ENCODE data around the gene RAB24. TPM values are rescaled to one million over a fixed set of nuclear protein-coding genes. Genes with fewer than 3 reads are reported as not detected.
"Not testable (repeated sequence)": the region's sequence is repeated elsewhere in the genome, so short reads cannot be mapped to it uniquely, and the experiment has no call there.

The RAB24 gene
- total and polyA plus RNA-seq, 7 experiments from 2014 or later, result 14.9 to 47.5 (median 23.7) TPM

DNA sequence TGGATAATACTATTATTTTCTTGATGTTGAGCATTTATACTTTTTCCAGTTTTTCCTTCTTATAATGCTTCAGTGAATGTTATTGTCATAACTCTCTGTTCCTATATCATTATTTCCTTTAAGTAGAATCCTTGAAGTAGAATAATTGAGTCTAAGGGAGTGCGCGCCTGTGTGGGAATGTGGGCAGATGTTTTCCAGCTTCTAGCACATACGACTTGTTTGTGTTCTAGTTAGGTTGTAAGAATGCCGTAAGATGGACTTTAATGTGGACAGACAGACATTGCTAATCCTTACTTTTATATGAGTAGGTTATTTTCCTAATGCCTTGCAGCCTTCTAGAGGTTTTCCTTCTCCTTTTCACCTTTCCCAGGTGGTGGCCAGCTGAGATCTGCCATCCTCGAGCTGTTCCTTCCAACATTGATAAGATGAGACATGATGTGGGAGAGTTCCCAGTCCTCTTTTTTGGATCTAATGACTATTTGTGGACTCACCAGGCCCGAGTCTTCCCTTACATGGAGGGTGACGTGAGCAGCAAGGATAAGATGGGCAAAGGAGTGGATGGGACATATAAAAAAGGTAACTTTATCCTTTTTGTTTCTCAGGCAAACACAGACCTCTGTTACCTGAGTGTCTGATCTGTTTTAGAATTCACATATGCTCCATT, 34.2 kb downstream of the RAB24 start:
- Mint-ChIP-seq H3K4me1 (peaks cover 0 to 3% (median 0%) of the 10 kb centered on the region in 7 donors), H3K36me3 (peaks cover 8 to 63% (median 23%) of the 10 kb centered on the region in 5 donors), H3K27ac (peak overlapping the region in 2 of 9 donors; percentile 27 to 52), H3K27me3 (no peaks in the 10 kb centered on the region), H3K4me3 (no peak overlapping the region), H3K9me3 (no peaks in the 10 kb centered on the region)
- no peaks in the 10 kb centered on the region for H3K9me3 ChIP-seq (ENCODE audit: control insufficient read depth in 2 of 3, low read length in 3 of 3)
- no peak overlapping the region for H3K27ac ChIP-seq (ENCODE audit: low read depth, low read length)
- intact Hi-C loops (cut with micrococcal nuclease), result no loop called here
- POLR2A ChIA-PET, result no interaction called here
- H3K36me3 ChIP-seq (ENCODE audit: control insufficient read depth in 2 of 3, insufficient read depth in 3 of 3, low read length in 3 of 3), result peaks cover 16 to 90% (median 31%) of the 10 kb centered on the region in 3 experiments
- no peaks in the 10 kb centered on the region for H3K27me3 ChIP-seq (ENCODE audit: control insufficient read depth in 2 of 2, insufficient read depth in 2 of 2, low read length in 2 of 2)
- ATAC-seq (no peak), DNase-seq (no peak)
- H3K4me1 ChIP-seq (ENCODE audit: control insufficient read depth in 2 of 2, insufficient read depth in 2 of 2, low read length in 2 of 2), result no peaks in the 10 kb centered on the region
- CTCF ChIA-PET, result interaction anchor here (0.7 kb wide), 1 partner anchor 851 kb away, joined by 4 read pairs; no protein-coding TSS in a partner anchor
- no peak overlapping the region for H3K4me3 ChIP-seq (ENCODE audit: low read length)

DNA sequence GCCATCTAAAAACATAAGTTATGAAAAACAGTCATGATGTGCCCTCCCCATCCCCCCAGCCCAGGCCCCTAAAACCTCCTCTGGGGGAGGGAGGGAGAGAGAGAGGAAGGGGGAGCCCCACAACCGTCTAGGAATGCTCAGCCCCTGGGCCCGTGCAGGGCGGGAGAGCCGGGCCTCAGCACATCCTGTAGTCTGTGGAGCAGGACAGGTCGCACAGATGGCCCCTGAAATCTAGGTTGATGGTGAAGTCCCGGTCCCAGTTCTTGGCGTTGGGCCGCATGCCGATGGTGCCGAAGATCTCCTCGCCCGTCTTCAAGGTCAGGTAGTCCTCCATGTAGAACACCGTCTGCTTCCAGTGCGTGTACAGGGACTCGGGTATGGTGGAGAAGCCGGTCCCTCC, 38.1 kb downstream of the RAB24 start:
- intact Hi-C loops (cut with micrococcal nuclease), result no loop called here
- Histone ChIP-seq H3K27me3 (ENCODE audit: control insufficient read depth in 2 of 2, insufficient read depth in 2 of 2, low read length in 2 of 2) (no peaks in the 10 kb centered on the region), H3K27ac (ENCODE audit: low read depth, low read length) (no peak overlapping the region), H3K4me3 (ENCODE audit: low read length) (no peak overlapping the region), H3K9me3 (ENCODE audit: control insufficient read depth in 2 of 3, low read length in 3 of 3) (no peaks in the 10 kb centered on the region), H3K4me1 (ENCODE audit: control insufficient read depth in 2 of 2, insufficient read depth in 2 of 2, low read length in 2 of 2) (no peaks in the 10 kb centered on the region), H3K36me3 (ENCODE audit: control insufficient read depth in 2 of 3, insufficient read depth in 3 of 3, low read length in 3 of 3) (peaks cover 23 to 82% (median 28%) of the 10 kb centered on the region in 3 experiments)
- Mint-ChIP-seq H3K27ac (no peak overlapping the region), H3K4me3 (no peak overlapping the region), H3K27me3 (no peaks in the 10 kb centered on the region), H3K9me3 (no peaks in the 10 kb centered on the region), H3K4me1 (peaks cover 0 to 10% (median 0%) of the 10 kb centered on the region in 7 donors), H3K36me3 (peaks cover 5 to 57% (median 20%) of the 10 kb centered on the region in 5 donors)
- POLR2A ChIA-PET, result no interaction called here
- ATAC-seq (no peak), DNase-seq (no peak)
- CTCF ChIA-PET, result interaction anchor here (0.6 kb wide), 1 partner anchor 14 kb away, joined by 4 read pairs; no protein-coding TSS in a partner anchor

GRCh38 chr5:177264178-177264577, 39.3 kb downstream of the RAB24 start:
- H3K27ac Mint-ChIP-seq, result peak overlapping the region in 2 of 9 donors; percentile 33 to 36
- H3K4me3 ChIP-seq (ENCODE audit: low read length), result no peak overlapping the region
- POLR2A ChIA-PET, result interaction anchor here (0.8 kb wide), 1 partner anchor 11 kb away, joined by 6 read pairs; no protein-coding TSS in a partner anchor
- ATAC-seq (no peak), DNase-seq (no peak)
- H3K36me3 Mint-ChIP-seq, result peaks cover under 1 to 55% (median 25%) of the 10 kb centered on the region in 5 donors
- H3K9me3 ChIP-seq (ENCODE audit: control insufficient read depth in 2 of 3, low read length in 3 of 3), result no peaks in the 10 kb centered on the region
- intact Hi-C loops (cut with micrococcal nuclease), result loop anchor here in 1 of 2 donors (5.0 kb wide), 1 partner anchor 152 kb away; no protein-coding TSS in a partner anchor
- H3K4me3 Mint-ChIP-seq, result no peak overlapping the region
- CTCF ChIA-PET, result interaction anchor here (0.6 to 2.2 kb wide), 3 partner anchors 12 to 348 kb away, joined by 3 to 9 read pairs (median 5); no protein-coding TSS in a partner anchor
- H3K27me3 ChIP-seq (ENCODE audit: control insufficient read depth in 2 of 2, insufficient read depth in 2 of 2, low read length in 2 of 2), result no peaks in the 10 kb centered on the region
- no peaks in the 10 kb centered on the region for H3K4me1 ChIP-seq (ENCODE audit: control insufficient read depth in 2 of 2, insufficient read depth in 2 of 2, low read length in 2 of 2)
- peaks cover 0 to 10% (median 0%) of the 10 kb centered on the region in 7 donors for H3K4me1 Mint-ChIP-seq
- no peak overlapping the region for H3K27ac ChIP-seq (ENCODE audit: low read depth, low read length)
- H3K27me3 Mint-ChIP-seq, result no peaks in the 10 kb centered on the region
- H3K9me3 Mint-ChIP-seq, result no peaks in the 10 kb centered on the region
- H3K36me3 ChIP-seq (ENCODE audit: control insufficient read depth in 2 of 3, insufficient read depth in 3 of 3, low read length in 3 of 3), result peaks cover 15 to 82% (median 24%) of the 10 kb centered on the region in 3 experiments

DNA sequence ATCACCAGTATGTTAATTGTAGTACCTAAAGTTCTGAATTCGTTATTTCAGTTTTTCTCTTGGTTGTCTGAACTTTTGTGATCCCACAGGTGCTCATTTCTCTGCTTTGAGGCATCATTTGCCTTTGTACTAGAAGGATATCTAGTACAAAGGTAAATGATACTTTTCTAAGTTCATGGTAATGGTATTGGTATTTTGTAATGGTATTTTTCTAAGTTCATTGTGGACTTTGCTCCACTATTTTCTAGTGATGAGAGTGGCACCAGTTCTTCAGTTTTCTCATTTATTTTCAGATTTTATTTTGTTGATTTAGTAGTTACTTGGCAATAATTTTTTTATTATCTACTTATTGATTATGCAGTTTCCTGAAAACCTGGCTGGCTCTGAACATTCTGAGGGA, 42.0 kb downstream of the RAB24 start:
- intact Hi-C loops (cut with micrococcal nuclease), result loop anchor here in 1 of 2 donors (5.0 kb wide), 1 partner anchor 149 kb away; no protein-coding TSS in a partner anchor
- Histone ChIP-seq H3K9me3 (ENCODE audit: control insufficient read depth in 2 of 3, low read length in 3 of 3) (no peaks in the 10 kb centered on the region), H3K4me3 (ENCODE audit: low read length) (no peak overlapping the region), H3K4me1 (ENCODE audit: control insufficient read depth in 2 of 2, insufficient read depth in 2 of 2, low read length in 2 of 2) (no peaks in the 10 kb centered on the region), H3K27me3 (ENCODE audit: control insufficient read depth in 2 of 2, insufficient read depth in 2 of 2, low read length in 2 of 2) (no peaks in the 10 kb centered on the region), H3K27ac (ENCODE audit: low read depth, low read length) (no peak overlapping the region), H3K36me3 (ENCODE audit: control insufficient read depth in 2 of 3, insufficient read depth in 3 of 3, low read length in 3 of 3) (peaks cover 15 to 85% (median 21%) of the 10 kb centered on the region in 3 experiments)
- ChIA-PET POLR2A (no interaction called here), CTCF (no interaction called here)
- no peaks in the 10 kb centered on the region for H3K27me3 Mint-ChIP-seq
- H3K4me3 Mint-ChIP-seq, result no peak overlapping the region
- H3K27ac Mint-ChIP-seq, result peak overlapping the region in 3 of 9 donors; percentile 30 to 51 (median 43)
- H3K9me3 Mint-ChIP-seq, result no peaks in the 10 kb centered on the region
- peaks cover 3 to 55% (median 21%) of the 10 kb centered on the region in 5 donors for H3K36me3 Mint-ChIP-seq
- peaks cover 0 to 10% (median 0%) of the 10 kb centered on the region in 7 donors for H3K4me1 Mint-ChIP-seq
- ATAC-seq (no peak), DNase-seq (no peak)

DNA sequence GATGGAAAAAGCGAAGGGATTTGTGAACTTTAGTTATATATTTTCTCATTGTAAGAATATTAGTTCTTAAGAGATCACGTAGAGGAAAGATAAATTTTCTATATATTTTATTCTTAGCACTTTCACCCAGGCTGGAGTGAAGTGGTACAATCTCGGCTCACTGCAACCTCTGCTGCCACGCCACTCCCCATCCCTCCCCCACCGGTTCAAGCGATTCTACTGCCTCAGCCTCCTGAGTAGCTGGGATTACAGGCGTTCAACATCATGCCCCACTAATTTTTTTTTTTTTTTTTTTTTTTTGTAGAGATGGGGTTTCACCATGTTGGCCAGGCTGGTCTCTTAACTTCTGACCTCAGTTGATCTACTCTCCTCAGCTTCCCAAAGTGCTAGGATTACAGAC, 42.6 kb downstream of the RAB24 start:
- H3K4me3 ChIP-seq (ENCODE audit: low read length), result no peak overlapping the region
- no peaks in the 10 kb centered on the region for H3K4me1 ChIP-seq (ENCODE audit: control insufficient read depth in 2 of 2, insufficient read depth in 2 of 2, low read length in 2 of 2)
- H3K4me3 Mint-ChIP-seq, result no peak overlapping the region
- POLR2A ChIA-PET, result no interaction called here
- intact Hi-C loops (cut with micrococcal nuclease), result loop anchor here in 1 of 2 donors (5.0 kb wide), 1 partner anchor 149 kb away; no protein-coding TSS in a partner anchor
- no peaks in the 10 kb centered on the region for H3K9me3 Mint-ChIP-seq
- H3K27ac ChIP-seq (ENCODE audit: low read depth, low read length), result no peak overlapping the region
- H3K36me3 Mint-ChIP-seq, result peaks cover 3 to 54% (median 19%) of the 10 kb centered on the region in 5 donors
- no peaks in the 10 kb centered on the region for H3K27me3 ChIP-seq (ENCODE audit: control insufficient read depth in 2 of 2, insufficient read depth in 2 of 2, low read length in 2 of 2)
- no peaks in the 10 kb centered on the region for H3K9me3 ChIP-seq (ENCODE audit: control insufficient read depth in 2 of 3, low read length in 3 of 3)
- H3K27me3 Mint-ChIP-seq, result no peaks in the 10 kb centered on the region
- peaks cover 0 to 10% (median under 1%) of the 10 kb centered on the region in 7 donors for H3K4me1 Mint-ChIP-seq
- CTCF ChIA-PET, result no interaction called here
- ATAC-seq (no peak), DNase-seq (no peak)
- peaks cover 15 to 82% (median 21%) of the 10 kb centered on the region in 3 experiments for H3K36me3 ChIP-seq (ENCODE audit: control insufficient read depth in 2 of 3, insufficient read depth in 3 of 3, low read length in 3 of 3)
- no peak overlapping the region for H3K27ac Mint-ChIP-seq

DNA sequence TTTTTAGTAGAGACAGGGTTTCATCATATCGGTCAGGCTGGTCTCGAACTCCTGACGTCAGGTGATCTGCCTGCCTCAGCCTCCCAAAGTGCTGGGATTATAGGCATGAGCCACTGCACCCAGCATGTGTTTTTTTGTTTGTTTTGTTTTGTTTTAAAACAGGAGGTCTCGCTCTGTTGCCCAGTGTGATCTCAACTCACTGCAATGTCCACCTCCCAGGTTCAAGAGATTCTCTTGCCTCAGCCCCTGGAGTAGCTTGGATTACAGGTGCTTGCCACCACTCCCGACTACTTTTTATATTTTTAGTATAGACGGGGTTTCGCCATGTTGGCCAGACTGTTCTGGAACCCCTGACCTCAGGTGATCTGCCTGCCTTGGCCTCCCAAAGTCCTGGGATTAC, 44.8 kb downstream of the RAB24 start:
- POLR2A ChIA-PET, result not testable (repeated sequence)

More for the DNA sequence above, 44.8 kb downstream of the RAB24 start:
- H3K9me3 ChIP-seq (ENCODE audit: control insufficient read depth in 2 of 3, low read length in 3 of 3); H3K27ac ChIP-seq (ENCODE audit: low read depth, low read length); H3K27me3 Mint-ChIP-seq; ATAC-seq; intact Hi-C loops (cut with micrococcal nuclease); H3K9me3 Mint-ChIP-seq; H3K27me3 ChIP-seq (ENCODE audit: control insufficient read depth in 2 of 2, insufficient read depth in 2 of 2, low read length in 2 of 2); H3K4me3 Mint-ChIP-seq; DNase-seq; CTCF ChIA-PET; H3K4me1 ChIP-seq (ENCODE audit: control insufficient read depth in 2 of 2, insufficient read depth in 2 of 2, low read length in 2 of 2); H3K4me3 ChIP-seq (ENCODE audit: low read length): not testable (repeated sequence)
- peaks cover 11 to 78% (median 26%) of the 10 kb centered on the region in 3 experiments for H3K36me3 ChIP-seq (ENCODE audit: control insufficient read depth in 2 of 3, insufficient read depth in 3 of 3, low read length in 3 of 3)
- H3K27ac Mint-ChIP-seq, result peak overlapping the region in 1 of 9 donors; percentile 11
- H3K36me3 Mint-ChIP-seq, result peaks cover 3 to 44% (median 19%) of the 10 kb centered on the region in 5 donors
- peaks cover 0 to 13% (median 5%) of the 10 kb centered on the region in 7 donors for H3K4me1 Mint-ChIP-seq
